Measurements from ENCODE around the gene MAP2K7.

DNA sequence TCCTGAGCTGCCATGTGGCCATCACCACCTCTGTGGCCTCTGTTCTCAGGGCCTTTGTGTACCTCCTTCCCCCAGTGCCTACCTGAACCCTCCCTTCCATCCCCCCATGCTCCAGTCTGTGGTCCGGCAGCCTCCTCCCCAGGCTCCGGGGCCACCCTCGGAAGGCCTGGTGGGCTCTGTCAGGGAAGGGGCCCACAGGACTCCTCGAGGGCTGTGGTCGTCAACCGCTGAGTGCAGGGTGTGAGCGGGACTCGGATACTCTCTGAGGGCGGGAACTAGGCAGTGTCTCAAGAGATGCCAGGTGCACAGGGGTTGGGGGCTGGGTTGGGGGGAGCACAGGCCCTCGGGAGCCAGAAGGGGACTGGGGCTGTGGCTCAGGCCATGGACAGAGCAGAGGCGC is 3.9 kb downstream of the MAP2K7 start:
- TF ChIP-seq GLIS3 (CRISPR knock-in tag; IDR thresholded peaks at IDR 0.05) (no peak), ARNTL (CRISPR knock-in tag; IDR thresholded peaks at IDR 0.05; ENCODE audit: borderline replicate concordance, low read depth) (no peak), OSR1 (CRISPR knock-in tag; IDR thresholded peaks at IDR 0.05) (no peak), CSDC2 (CRISPR knock-in tag; IDR thresholded peaks at IDR 0.05) (no peak), PATZ1 (CRISPR knock-in tag; IDR thresholded peaks at IDR 0.05; ENCODE audit: borderline replicate concordance) (no peak), ZFP3 (CRISPR knock-in tag; IDR thresholded peaks at IDR 0.05) (no peak), TCF4 (CRISPR knock-in tag; IDR thresholded peaks at IDR 0.05; ENCODE audit: borderline replicate concordance) (no peak), ESRRG (CRISPR knock-in tag; IDR thresholded peaks at IDR 0.05) (no peak), ZFP30 (CRISPR knock-in tag; IDR thresholded peaks at IDR 0.05) (no peak), TSHZ2 (CRISPR knock-in tag; IDR thresholded peaks at IDR 0.05) (no peak), CREB5 (CRISPR knock-in tag; IDR thresholded peaks at IDR 0.05; ENCODE audit: low read depth) (no peak), CSRNP3 (CRISPR knock-in tag; IDR thresholded peaks at IDR 0.05) (no peak), ZNF70 (CRISPR knock-in tag; IDR thresholded peaks at IDR 0.05) (no peak), ZNF565 (CRISPR knock-in tag; conservative IDR thresholded peaks at IDR 0.05; ENCODE audit: low read depth) (no peak)
